ENCODE measurements around the gene DHRS13.
A peak's percentile ranks its signal among the peaks of the same experiment; 100 is the strongest.

Gene DHRS13

DNA sequence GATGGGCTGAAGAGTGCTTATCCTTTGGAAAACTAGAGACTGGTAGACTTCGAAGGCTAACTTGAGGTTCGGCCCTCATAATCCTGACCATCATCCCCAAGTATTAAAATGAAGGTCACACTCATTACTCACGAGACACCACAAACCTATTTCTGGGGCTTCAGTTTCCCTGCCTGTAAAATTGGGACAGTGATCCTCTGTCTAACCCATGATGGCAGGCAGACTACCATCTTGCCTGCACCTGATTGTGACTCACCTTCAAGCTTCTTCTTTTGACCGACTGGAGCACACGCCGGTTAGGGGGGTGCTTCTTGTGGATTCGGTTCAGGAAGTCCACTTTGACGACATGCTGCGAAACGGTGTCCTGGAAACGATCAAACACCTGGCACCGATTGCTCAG lies 14.2 kb upstream of the DHRS13 start:
- Histone ChIP-seq H3F3A (ENCODE audit: insufficient read depth, low read length) (no peaks in the 10 kb centered on the region), H3K9me2 (ENCODE audit: low read depth, low read length) (no peaks in the 10 kb centered on the region), H3K4me1 (ENCODE audit: insufficient read depth, low read length, severe bottlenecking) (no peaks in the 10 kb centered on the region)

GRCh38 chr17:28916302-28916934 lies 13.5 kb upstream of the DHRS13 start:
- Histone ChIP-seq H3K4me2 (ENCODE audit: low read length) (no peak overlapping the region), H3F3A (ENCODE audit: insufficient read depth, low read length) (no peaks in the 10 kb centered on the region), H3K4me3 (ENCODE audit: low read depth, low read length, poor library complexity, severe bottlenecking) (no peak overlapping the region), H3K79me2 (ENCODE audit: insufficient read depth, low read length) (no peaks in the 10 kb centered on the region), H3K9me3 (ENCODE audit: low read length) (no peaks in the 10 kb centered on the region), H3K27ac (ENCODE audit: low read depth, low read length, poor library complexity, severe bottlenecking) (no peak overlapping the region), H3K4me1 (ENCODE audit: insufficient read depth, low read length, severe bottlenecking) (no peaks in the 10 kb centered on the region), H2AFZ (ENCODE audit: low read length) (no peak overlapping the region), H3K9me2 (ENCODE audit: low read depth, low read length) (no peaks in the 10 kb centered on the region), H3K9ac (ENCODE audit: low read length) (no peak overlapping the region), H3K27me3 (ENCODE audit: insufficient read depth, low read length) (no peaks in the 10 kb centered on the region), H4K20me1 (ENCODE audit: insufficient read depth, low read length) (no peaks in the 10 kb centered on the region), H3K36me3 (ENCODE audit: insufficient read depth, low read length) (peaks cover 94% of the 10 kb centered on the region)
- TF ChIP-seq CTCF (IDR thresholded peaks at IDR 0.05; ENCODE audit: low read length) (peak; percentile 70), EZH2 (IDR thresholded peaks at IDR 0.05; ENCODE audit: borderline replicate concordance, low read length) (no peak)

More for the DNA sequence above, 14.2 kb upstream of the DHRS13 start:
- no peaks in the 10 kb centered on the region for H4K20me1 ChIP-seq (ENCODE audit: insufficient read depth, low read length)
- no peaks in the 10 kb centered on the region for H3K9me3 ChIP-seq (ENCODE audit: low read length)
- TF ChIP-seq EZH2 (IDR thresholded peaks at IDR 0.05; ENCODE audit: borderline replicate concordance, low read length) (no peak), CTCF (IDR thresholded peaks at IDR 0.05; ENCODE audit: low read length) (no peak)
- no peak overlapping the region for H3K9ac ChIP-seq (ENCODE audit: low read length)
- H3K4me3 ChIP-seq (ENCODE audit: low read depth, low read length, poor library complexity, severe bottlenecking), result no peak overlapping the region
- peaks cover 94% of the 10 kb centered on the region for H3K36me3 ChIP-seq (ENCODE audit: insufficient read depth, low read length)
- H3K27me3 ChIP-seq (ENCODE audit: insufficient read depth, low read length), result no peaks in the 10 kb centered on the region
- no peak overlapping the region for H3K27ac ChIP-seq (ENCODE audit: low read depth, low read length, poor library complexity, severe bottlenecking)
- no peaks in the 10 kb centered on the region for H3K79me2 ChIP-seq (ENCODE audit: insufficient read depth, low read length)
- H2AFZ ChIP-seq (ENCODE audit: low read length), result no peak overlapping the region
- H3K4me2 ChIP-seq (ENCODE audit: low read length), result no peak overlapping the region

DNA sequence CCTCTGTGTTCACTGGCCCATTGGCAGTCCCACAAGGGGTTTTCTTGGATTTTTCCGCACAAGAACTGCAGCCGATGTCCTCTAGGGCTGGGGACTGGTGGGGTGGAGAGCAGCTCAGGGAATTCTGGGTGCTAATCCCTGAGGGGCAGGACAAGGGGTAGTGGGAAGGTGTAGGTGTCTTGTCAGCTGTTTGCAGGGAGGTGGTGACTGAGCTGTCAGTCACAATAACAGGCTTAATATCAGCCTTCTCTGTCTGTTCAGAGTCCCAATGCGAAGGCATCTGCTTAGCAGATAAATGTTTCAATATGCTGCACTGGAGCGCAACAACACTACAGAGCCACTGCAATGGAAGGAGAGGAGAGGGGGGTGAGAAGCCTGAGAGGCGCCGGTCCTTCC lies 10.1 kb upstream of the DHRS13 start:
- no peaks in the 10 kb centered on the region for H4K20me1 ChIP-seq (ENCODE audit: insufficient read depth, low read length)
- no peak overlapping the region for H3K9ac ChIP-seq (ENCODE audit: low read length)
- H3K4me1 ChIP-seq (ENCODE audit: insufficient read depth, low read length, severe bottlenecking), result no peaks in the 10 kb centered on the region
- no peaks in the 10 kb centered on the region for H3F3A ChIP-seq (ENCODE audit: insufficient read depth, low read length)
- H3K36me3 ChIP-seq (ENCODE audit: insufficient read depth, low read length), result peaks cover 96% of the 10 kb centered on the region
- H3K9me3 ChIP-seq (ENCODE audit: low read length), result no peaks in the 10 kb centered on the region
- no peak overlapping the region for H3K4me2 ChIP-seq (ENCODE audit: low read length)
- H3K79me2 ChIP-seq (ENCODE audit: insufficient read depth, low read length), result no peaks in the 10 kb centered on the region
- H3K4me3 ChIP-seq (ENCODE audit: low read depth, low read length, poor library complexity, severe bottlenecking), result no peak overlapping the region
- no peaks in the 10 kb centered on the region for H3K27me3 ChIP-seq (ENCODE audit: insufficient read depth, low read length)
- no peak overlapping the region for H3K27ac ChIP-seq (ENCODE audit: low read depth, low read length, poor library complexity, severe bottlenecking)
- no peaks in the 10 kb centered on the region for H3K9me2 ChIP-seq (ENCODE audit: low read depth, low read length)
- TF ChIP-seq EZH2 (IDR thresholded peaks at IDR 0.05; ENCODE audit: borderline replicate concordance, low read length), result no peak
- H2AFZ ChIP-seq (ENCODE audit: low read length), result no peak overlapping the region
